G401 (cell line): ENCODE results near the gene EGFL7. TPM values are rescaled to one million over a fixed set of nuclear protein-coding genes. Genes with fewer than 3 reads are reported as not detected.

Experiments
- DNase-seq: peaks from one replicate; pipeline ENCODE4 v3.0.0-alpha.2; 2015; ENCODE audit warnings: low spot score
- in situ Hi-C: cut with HindIII; loops from 2 replicates; pipeline ENCODE4 v1.10.0; 2016; ENCODE audit warnings: low sequenced_read_pairs, mixed read lengths
- total RNA-seq: library from RNA; depleted of rRNA; stranded (reverse); fragments of >200 nt; shearing (Covaris generic); gene quantifications from 2 replicates; pipeline ENCODE4 v1.2.3, GENCODE V29; 2014

The EGFL7 gene
- total RNA-seq, 1 experiment from 2014 or later, result 142 TPM

DNA sequence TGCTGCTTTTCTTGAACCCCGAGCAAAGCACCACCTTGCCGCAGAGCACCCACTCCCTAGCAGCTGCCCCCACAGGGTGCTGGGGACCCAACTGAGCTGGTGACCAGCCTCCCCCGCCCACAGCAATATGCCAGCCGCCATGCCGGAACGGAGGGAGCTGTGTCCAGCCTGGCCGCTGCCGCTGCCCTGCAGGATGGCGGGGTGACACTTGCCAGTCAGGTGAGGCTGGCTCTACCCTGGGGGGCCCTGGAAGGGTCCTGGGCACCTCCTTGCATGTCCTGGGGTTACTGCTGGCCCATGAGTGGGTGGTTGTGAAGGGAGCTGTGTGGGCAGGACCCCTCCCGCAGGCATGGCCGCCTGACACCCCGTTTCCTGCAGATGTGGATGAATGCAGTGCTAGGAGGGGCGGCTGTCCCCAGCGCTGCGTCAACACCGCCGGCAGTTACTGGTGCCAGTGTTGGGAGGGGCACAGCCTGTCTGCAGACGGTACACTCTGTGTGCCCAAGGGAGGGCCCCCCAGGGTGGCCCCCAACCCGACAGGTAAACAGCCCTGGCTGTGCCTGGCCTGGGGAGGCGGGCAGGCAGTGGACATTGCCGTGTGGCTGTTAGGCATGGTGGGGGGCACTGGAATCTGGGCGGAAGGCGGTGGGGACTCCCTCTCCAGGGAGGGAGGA is 7.2 kb downstream of the EGFL7 start:
- no peak for DNase-seq
- in situ Hi-C loops, result loop anchor here (10.0 kb wide), 1 partner anchor 185 kb away; the partner anchor contains the start of gene SEC16A

GRCh38 chr9:136670576-136671253 is 8.0 kb downstream of the EGFL7 start:
- DNase-seq, result no peak
- in situ Hi-C loops, result loop anchor here (10.0 kb wide), 1 partner anchor 186 kb away; the partner anchor contains the start of gene SEC16A

DNA sequence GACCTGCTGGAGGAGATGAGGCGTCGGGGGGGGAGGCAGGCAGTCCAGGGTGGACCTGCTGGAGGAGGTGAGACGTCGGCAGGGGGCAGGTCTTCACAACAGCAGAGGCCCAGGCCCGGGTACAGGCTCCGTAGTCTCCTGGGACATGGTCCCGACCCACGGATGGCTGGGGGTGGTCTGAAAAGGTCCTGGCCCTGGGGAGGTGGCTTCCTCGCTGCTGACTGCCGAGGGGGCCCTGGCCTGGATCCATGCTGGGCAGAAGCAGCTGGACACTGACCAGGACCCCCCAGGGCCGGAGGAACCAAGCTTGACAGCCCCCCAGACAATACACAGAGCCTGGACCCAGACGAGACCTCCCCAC is 8.5 kb downstream of the EGFL7 start:
- in situ Hi-C loops, result loop anchor here (10.0 kb wide), 1 partner anchor 186 kb away; the partner anchor contains the start of gene SEC16A
- no peak for DNase-seq

GRCh38 chr9:136671646-136672430 is 9.1 kb downstream of the EGFL7 start:
- DNase-seq, result no peak
- in situ Hi-C loops, result loop anchor here (10.0 kb wide), 1 partner anchor 187 kb away; the partner anchor contains the start of gene SEC16A

DNA sequence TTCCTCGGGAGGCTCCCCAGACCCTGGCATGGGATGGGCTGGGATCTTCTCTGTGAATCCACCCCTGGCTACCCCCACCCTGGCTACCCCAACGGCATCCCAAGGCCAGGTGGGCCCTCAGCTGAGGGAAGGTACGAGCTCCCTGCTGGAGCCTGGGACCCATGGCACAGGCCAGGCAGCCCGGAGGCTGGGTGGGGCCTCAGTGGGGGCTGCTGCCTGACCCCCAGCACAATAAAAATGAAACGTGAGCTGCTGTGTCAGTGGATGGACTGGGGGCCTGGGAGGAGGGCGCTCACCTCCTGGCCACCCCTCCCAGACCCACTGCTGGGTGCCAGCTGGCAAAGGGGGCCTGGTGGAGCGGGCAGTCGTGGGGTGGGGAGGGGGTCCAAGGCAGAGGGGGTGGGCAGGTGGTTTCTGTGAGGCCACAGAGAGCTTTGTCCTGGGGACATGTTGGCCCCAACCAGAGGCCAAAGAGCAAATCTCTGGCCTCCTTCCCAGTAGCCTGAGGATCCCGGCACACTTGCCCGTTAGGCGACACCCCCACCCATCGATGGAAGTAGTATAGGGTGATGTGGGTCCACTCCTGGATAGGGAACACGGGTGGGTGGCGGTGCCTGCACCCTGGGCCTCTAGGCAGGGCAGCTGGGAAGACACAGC is 9.8 kb downstream of the EGFL7 start:
- in situ Hi-C loops, result loop anchor here (10.0 kb wide), 1 partner anchor 188 kb away; the partner anchor contains the start of gene SEC16A
- DNase-seq, result no peak

- DNase-seq, result no peak
- in situ Hi-C loops, result loop anchor here (10.0 kb wide), 1 partner anchor 189 kb away; the partner anchor contains the start of gene SEC16A
Observed at GRCh38 chr9:136673088-136673974, 10.6 kb downstream of the EGFL7 start.

DNA sequence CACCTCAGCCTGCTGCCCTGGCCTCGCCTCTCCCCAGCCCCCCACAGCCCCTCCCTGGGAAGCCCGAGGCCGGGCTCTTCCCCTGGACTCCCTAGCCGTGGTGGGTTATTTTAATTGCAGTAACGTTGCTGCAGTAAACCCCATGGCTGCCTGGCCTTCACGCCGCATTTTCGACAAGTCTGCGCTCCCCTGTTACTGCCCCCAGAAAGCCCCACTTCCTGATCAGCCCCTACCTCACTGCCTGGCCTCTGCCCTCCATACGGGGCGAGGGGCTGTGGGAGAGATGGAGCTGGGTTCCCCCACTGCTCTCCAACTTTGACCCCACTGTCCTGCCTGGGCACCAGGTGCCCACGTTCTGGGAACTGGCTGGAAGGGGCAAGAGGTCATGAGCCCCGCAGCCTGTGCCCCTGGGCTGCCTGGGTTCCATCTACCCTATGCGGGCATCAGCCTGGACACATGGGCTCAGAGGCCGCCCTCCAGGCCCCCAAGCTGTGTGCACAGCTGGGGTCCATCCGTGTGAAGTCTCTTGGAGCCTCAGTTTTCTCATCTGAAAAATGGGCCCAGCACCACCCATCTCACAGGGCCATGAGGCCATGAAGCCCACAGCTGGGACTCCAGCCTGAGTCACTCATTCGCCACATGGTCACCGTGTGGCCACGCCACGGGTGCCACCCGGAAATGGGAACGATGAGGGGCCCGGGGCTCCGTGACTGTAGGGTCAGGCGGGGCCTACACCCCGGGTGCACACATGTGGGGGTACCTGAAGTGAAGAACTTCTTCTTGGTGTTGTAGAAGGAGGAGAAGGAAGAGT is 11.5 kb downstream of the EGFL7 start:
- no peak for DNase-seq
- in situ Hi-C loops, result loop anchor here (10.0 kb wide), 1 partner anchor 189 kb away; the partner anchor contains the start of gene SEC16A

GRCh38 chr9:136674786-136675349 is 12.2 kb downstream of the EGFL7 start:
- in situ Hi-C loops, result loop anchor here (10.0 kb wide), 1 partner anchor 190 kb away; the partner anchor contains the start of gene SEC16A
- DNase-seq, result no peak

DNA sequence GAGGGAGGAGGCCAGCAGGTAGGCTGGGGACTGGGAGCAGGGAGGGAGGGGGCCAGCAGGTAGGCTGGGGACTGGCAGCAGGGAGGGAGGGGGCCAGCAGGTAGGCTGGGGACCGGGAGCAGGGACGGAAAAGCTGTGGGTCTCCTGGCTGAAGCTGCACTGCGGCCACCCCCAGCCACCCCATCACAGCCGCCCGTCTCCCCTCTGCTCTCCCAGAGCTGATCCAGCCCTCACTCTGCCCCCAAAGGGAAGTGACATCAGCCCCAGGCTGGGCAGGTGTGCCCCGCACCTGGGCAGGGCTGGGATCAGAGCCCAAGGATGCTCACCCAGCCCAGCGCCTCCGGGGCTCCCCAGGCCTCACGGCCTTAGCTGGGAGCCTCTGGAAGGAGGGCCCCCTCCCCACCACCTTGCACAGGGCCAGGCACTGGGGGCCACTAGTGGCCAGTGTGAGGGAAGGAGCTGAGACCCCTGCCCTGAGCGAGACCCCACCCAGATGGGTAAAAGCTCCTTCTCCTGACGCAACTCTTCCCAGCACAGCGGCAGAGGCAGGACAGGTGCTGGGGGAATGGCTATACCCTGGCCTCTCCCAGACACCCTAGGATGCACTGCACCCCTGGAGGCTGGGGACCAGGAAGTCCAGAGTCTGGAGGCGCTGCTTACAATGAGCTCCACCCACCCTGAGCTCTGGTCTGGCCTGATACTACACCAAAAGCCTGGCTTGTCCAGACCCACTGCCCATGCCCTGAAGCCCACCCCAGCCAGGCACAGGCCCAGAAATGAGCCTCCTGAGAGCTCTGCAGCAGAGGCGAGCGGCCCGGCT is 13.0 kb downstream of the EGFL7 start:
- in situ Hi-C loops, result loop anchor here (10.0 kb wide), 1 partner anchor 191 kb away; the partner anchor contains the start of gene SEC16A
- DNase-seq, result no peak

- in situ Hi-C loops, result loop anchor here (10.0 kb wide), 1 partner anchor 192 kb away; the partner anchor contains the start of gene SEC16A
- no peak for DNase-seq
Observed at GRCh38 chr9:136676297-136676794, 13.6 kb downstream of the EGFL7 start.

GRCh38 chr9:136676920-136677686 is 14.4 kb downstream of the EGFL7 start:
- in situ Hi-C loops, result loop anchor here (10.0 kb wide), 1 partner anchor 192 kb away; the partner anchor contains the start of gene SEC16A
- DNase-seq, result no peak

DNA sequence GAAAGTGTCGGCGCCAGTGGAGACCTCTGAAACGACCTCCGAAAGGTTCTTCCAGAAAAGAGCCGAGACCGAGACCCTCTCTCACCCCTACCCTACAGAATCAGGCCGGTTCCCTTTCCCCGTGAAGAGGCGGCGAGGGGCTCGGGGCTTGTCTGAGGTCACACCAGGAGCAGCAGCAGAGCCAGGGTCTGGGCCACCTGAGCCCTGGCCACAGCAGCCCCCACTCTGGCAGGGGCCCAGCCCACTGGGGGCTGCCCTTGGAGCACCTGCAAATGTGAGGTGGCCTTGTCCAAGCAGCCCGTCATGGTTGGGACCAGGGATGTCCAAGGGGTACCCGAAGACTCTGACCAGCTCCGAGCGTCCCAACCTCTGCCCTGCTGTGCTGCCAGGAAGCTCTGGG is 15.3 kb downstream of the EGFL7 start:
- DNase-seq, result no peak
- in situ Hi-C loops, result loop anchor here (10.0 kb wide), 1 partner anchor 193 kb away; the partner anchor contains the start of gene SEC16A

DNA sequence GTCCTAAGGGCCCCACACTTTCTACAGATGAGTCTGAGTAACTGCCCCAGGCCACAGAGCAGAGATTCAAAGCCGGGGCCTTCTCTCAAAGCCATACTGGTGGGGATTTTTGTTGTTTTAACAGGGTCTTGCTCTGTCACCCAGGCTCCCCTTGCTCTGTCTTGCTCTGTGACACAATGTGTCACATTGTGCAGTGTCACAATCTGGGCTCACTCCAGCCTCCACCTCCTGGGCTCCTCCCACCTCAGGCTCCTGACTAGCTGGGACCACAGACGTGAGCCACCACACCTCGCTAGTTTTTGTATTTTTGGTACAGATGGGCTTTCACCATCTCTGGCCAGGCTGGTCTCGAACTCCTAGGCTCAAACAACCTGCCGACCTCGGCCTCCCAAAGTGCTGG is 15.9 kb downstream of the EGFL7 start:
- DNase-seq, result no peak
- in situ Hi-C loops, result loop anchor here (10.0 kb wide), 1 partner anchor 194 kb away; the partner anchor contains the start of gene SEC16A

DNA sequence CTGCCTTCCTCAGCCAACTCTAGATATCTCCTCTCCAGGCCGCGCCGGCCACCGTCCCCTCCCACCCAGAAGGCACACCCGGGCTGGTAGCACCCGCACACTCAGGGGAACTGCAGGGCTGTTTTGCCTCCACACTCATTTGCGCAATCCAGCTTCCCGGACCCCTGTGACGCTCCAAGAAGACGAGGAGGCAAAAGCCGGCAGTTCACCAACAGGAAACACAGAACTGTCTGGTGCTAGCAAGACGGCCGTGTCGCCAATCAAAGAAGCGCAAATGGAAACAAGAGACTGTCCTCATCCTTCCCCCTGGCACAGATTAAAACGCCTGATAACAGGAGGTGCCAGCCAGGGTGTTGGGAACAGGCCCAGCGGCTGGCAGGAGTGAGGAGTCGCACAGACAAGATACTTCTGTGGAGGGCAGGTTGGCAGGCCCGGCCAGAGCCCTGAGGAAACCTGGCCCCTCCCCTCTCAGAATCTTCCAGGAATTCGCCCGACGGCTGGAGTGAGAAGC is 16.8 kb downstream of the EGFL7 start:
- in situ Hi-C loops, result loop anchor here (10.0 kb wide), 1 partner anchor 195 kb away; the partner anchor contains the start of gene SEC16A
- peak; percentile 74 for DNase-seq

- DNase-seq, result no peak
- in situ Hi-C loops, result no loop called here
Observed at GRCh38 chr9:136681029-136681428, 18.3 kb downstream of the EGFL7 start.
